H1 (cell line): ENCODE measurements around the gene ZNF518B. TPM values are rescaled to one million over a fixed set of nuclear protein-coding genes. Genes with fewer than 3 reads are reported as not detected.

Experiments
- polyA plus RNA-seq, 7 experiments: library from polyadenylated mRNA; depleted of rRNA in 3 of 7; stranded (reverse) in 5 of 7; unstranded in 2 of 7; fragments of >200 nt in 5 of 7; fragments of 200-250 nt in 2 of 7; gene quantifications; 1 replicate in 5 of 7; 2 replicates in 1 of 7; 4 replicates in 1 of 7; pipeline versions ENCODE4 v1.2.1 to v1.2.3, GENCODE V29; 2011 to 2013; ENCODE audit warnings: missing spikeins in 2 of 7, mixed read lengths in 2 of 7
- total RNA-seq: library from RNA; stranded (reverse); fragmentation: NEBNext Ultra II Directional; extraction: Animal tissue kit (Norgen Biotek cat#: 25700); gene quantifications from 2 replicates; pipeline ENCODE4 v1.2.1, GENCODE V29; 2021
- TF ChIP-seq, protein P1 (sequence below): IDR thresholded peaks from 2 replicates; pipeline ENCODE4 v1.6.1; 2011; ENCODE audit warnings: low read depth, mild to moderate bottlenecking, low read length; ENCODE audit not compliant: insufficient read depth

ZNF518B gene
- total and polyA plus RNA-seq, 2 of the 8 experiments (the other 6 are each of a cell fraction or from before 2014, with no cell fraction given) = 2.9 to 9.0 TPM

DNA sequence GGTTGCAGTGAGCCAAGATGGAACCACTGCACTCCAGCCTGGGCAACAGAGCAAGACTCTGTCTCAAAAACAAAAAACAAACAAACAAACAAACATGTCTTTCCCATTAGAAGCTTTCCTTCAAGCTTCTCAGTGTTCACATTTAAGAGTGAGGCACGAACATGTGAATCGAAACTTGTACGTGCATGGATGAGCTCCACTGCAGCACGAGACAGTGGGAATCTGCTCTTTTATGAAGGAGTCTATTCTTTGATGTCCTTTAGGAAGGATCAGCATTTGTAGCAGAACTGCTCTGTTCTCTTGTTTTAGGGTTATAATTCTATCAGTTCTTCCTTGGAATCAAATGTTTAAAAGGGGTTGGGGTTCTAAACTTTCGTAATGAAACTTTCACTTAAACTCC lies 23.4 kb upstream of the ZNF518B start (continued):
- TF ChIP-seq, protein P1, sequence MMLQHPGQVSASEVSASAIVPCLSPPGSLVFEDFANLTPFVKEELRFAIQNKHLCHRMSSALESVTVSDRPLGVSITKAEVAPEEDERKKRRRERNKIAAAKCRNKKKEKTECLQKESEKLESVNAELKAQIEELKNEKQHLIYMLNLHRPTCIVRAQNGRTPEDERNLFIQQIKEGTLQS = no peak
